Suprapubic skin (tissue), 4 donors: ENCODE results near the gene RGS7. TPM values are rescaled to one million over a fixed set of nuclear protein-coding genes. Genes with fewer than 3 reads are reported as not detected.
"Not testable (repeated sequence)": the region's sequence is repeated elsewhere in the genome, so short reads cannot be mapped to it uniquely, and the experiment has no call there.

ENCODE experiments used
- DNase-seq, 2 donors: peaks; one replicate each; pipeline ENCODE4 v3.0.0-alpha.2; 2019; ENCODE audit warnings: low spot score in 2 of 2
- H3K27ac ChIP-seq: fragments of 200-600 bp; sonication (generic); one replicate; pipeline ENCODE4 v1.5.1; 2019
- H3K27me3 ChIP-seq: fragments of 200-600 bp; sonication (generic); one replicate; pipeline ENCODE4 v1.5.1; 2019
- H3K36me3 ChIP-seq: fragments of 200-600 bp; sonication (generic); one replicate; pipeline ENCODE4 v1.5.1; 2019
- H3K4me1 ChIP-seq: fragments of 200-600 bp; sonication (generic); one replicate; pipeline ENCODE4 v1.5.1; 2019
- H3K4me3 ChIP-seq: fragments of 200-600 bp; sonication (generic); one replicate; pipeline ENCODE4 v1.5.1; 2019; ENCODE audit warnings: mild to moderate bottlenecking
- H3K9me3 ChIP-seq: fragments of 200-600 bp; sonication (generic); one replicate; pipeline ENCODE4 v1.5.1; 2019
- CTCF ChIP-seq, 2 donors: fragments of 200-600 bp in 1 of 2; fragments of 450-650 bp in 1 of 2; sonication (generic) in 1 of 2; IDR thresholded peaks; one replicate each; pipeline ENCODE4 v1.5.1; 2016 to 2019; ENCODE audit warnings: antibody characterized with exemption in 2 of 2, mild to moderate bottlenecking in 1 of 2, moderate library complexity in 1 of 2
- EP300 ChIP-seq: sonication (generic); formaldehyde crosslinking; IDR thresholded peaks from one replicate; pipeline ENCODE4 v1.6.1; 2017; ENCODE audit warnings: antibody characterized with exemption
- POLR2A ChIP-seq, 2 donors: fragments of 450-650 bp; IDR thresholded peaks; one replicate each; pipeline ENCODE4 v1.6.1; 2017; ENCODE audit warnings: antibody characterized with exemption in 2 of 2, mild to moderate bottlenecking in 2 of 2, moderate library complexity in 2 of 2
- POLR2AphosphoS5 ChIP-seq, 3 donors: sonication (generic); formaldehyde crosslinking; IDR thresholded peaks; one replicate each; pipeline ENCODE4 v1.6.1; 2017; ENCODE audit warnings: antibody characterized with exemption in 3 of 3
- WGBS: methylation state at CpG from one replicate; pipeline ENCODE4 v1.1.5; 2018; 5-methylcytosine and 5-hydroxymethylcytosine counted together
- total RNA-seq, 4 donors: library from RNA; depleted of rRNA; stranded (reverse); fragments of >200 nt; gene quantifications; one replicate each; pipeline ENCODE4 v1.1.0, GENCODE V29; 2016

The RGS7 gene
- total RNA-seq, 4 donors from 2014 or later, result not detected

GRCh38 chr1:240794046-240794843 is 562.8 kb downstream of the RGS7 start:
- Histone ChIP-seq H3K4me3 (no peak overlapping the region), H3K27me3 (no peaks in the 10 kb centered on the region), H3K4me1 (no peaks in the 10 kb centered on the region), H3K9me3 (no peaks in the 10 kb centered on the region), H3K36me3 (no peaks in the 10 kb centered on the region), H3K27ac (no peak overlapping the region)
- TF ChIP-seq EP300, result no peak
- TF ChIP-seq CTCF (IDR thresholded peaks at IDR 0.05), result no peak
- TF ChIP-seq POLR2A (IDR thresholded peaks at IDR 0.05), result no peak
- no peak for TF ChIP-seq POLR2AphosphoS5 (IDR thresholded peaks at IDR 0.05)
- 84% methylated on average over 6 of the region's 6 CpGs for WGBS
- no peak for DNase-seq

GRCh38 chr1:240792915-240793529 is 564.0 kb downstream of the RGS7 start:
- Histone ChIP-seq H3K36me3 (no peaks in the 10 kb centered on the region), H3K27ac (no peak overlapping the region), H3K4me1 (no peaks in the 10 kb centered on the region), H3K4me3 (no peak overlapping the region), H3K9me3 (no peaks in the 10 kb centered on the region), H3K27me3 (no peaks in the 10 kb centered on the region)
- no peak for TF ChIP-seq EP300
- no peak for TF ChIP-seq CTCF (IDR thresholded peaks at IDR 0.05)
- TF ChIP-seq POLR2A (IDR thresholded peaks at IDR 0.05), result no peak
- no peak for TF ChIP-seq POLR2AphosphoS5 (IDR thresholded peaks at IDR 0.05)
- no peak for DNase-seq
- WGBS, result 70% methylated on average over 5 of the region's 5 CpGs

- Histone ChIP-seq H3K9me3 (no peaks in the 10 kb centered on the region), H3K27me3 (no peaks in the 10 kb centered on the region), H3K36me3 (no peaks in the 10 kb centered on the region), H3K4me1 (no peaks in the 10 kb centered on the region), H3K4me3 (no peak overlapping the region), H3K27ac (no peak overlapping the region)
- DNase-seq, result no peak
- TF ChIP-seq POLR2AphosphoS5 (IDR thresholded peaks at IDR 0.05), result no peak
- no peak for TF ChIP-seq POLR2A (IDR thresholded peaks at IDR 0.05)
- no peak for TF ChIP-seq EP300
- TF ChIP-seq CTCF (IDR thresholded peaks at IDR 0.05), result no peak
Measured at GRCh38 chr1:240790856-240791255, 566.1 kb downstream of the RGS7 start.

GRCh38 chr1:240786880-240787279 is 570.1 kb downstream of the RGS7 start:
- H3K9me3 ChIP-seq, result no peaks in the 10 kb centered on the region
- H3K4me3 ChIP-seq, result no peak overlapping the region
- no peak for DNase-seq
- 44% methylated on average over 1 of the region's 1 CpG for whole genome bisulfite sequencing
- H3K4me1 ChIP-seq, result no peaks in the 10 kb centered on the region
- H3K27ac ChIP-seq, result no peak overlapping the region
- TF ChIP-seq POLR2A (IDR thresholded peaks at IDR 0.05) (no peak), CTCF (IDR thresholded peaks at IDR 0.05) (no peak)
- H3K36me3 ChIP-seq, result no peaks in the 10 kb centered on the region
- H3K27me3 ChIP-seq, result no peaks in the 10 kb centered on the region

GRCh38 chr1:240784776-240785175 is 572.2 kb downstream of the RGS7 start:
- H3K27me3 ChIP-seq, result no peaks in the 10 kb centered on the region
- no peaks in the 10 kb centered on the region for H3K36me3 ChIP-seq
- no peak for TF ChIP-seq CTCF (IDR thresholded peaks at IDR 0.05)
- no peak for TF ChIP-seq POLR2AphosphoS5 (IDR thresholded peaks at IDR 0.05)
- no peak for TF ChIP-seq POLR2A (IDR thresholded peaks at IDR 0.05)
- no peak for TF ChIP-seq EP300
- no peak overlapping the region for H3K27ac ChIP-seq
- H3K4me3 ChIP-seq, result no peak overlapping the region
- 80% methylated on average over 2 of the region's 2 CpGs for WGBS
- H3K4me1 ChIP-seq, result no peaks in the 10 kb centered on the region
- DNase-seq, result no peak
- no peaks in the 10 kb centered on the region for H3K9me3 ChIP-seq

GRCh38 chr1:240783728-240784137 is 573.3 kb downstream of the RGS7 start:
- H3K27me3 ChIP-seq, H3K4me3 ChIP-seq, H3K9me3 ChIP-seq, H3K27ac ChIP-seq, H3K36me3 ChIP-seq, H3K4me1 ChIP-seq, DNase-seq: not testable (repeated sequence)
- WGBS, result 52% methylated on average over 7 of the region's 7 CpGs
